Ovary (tissue), 9 donors: ENCODE results near the gene CCL11. TPM values are rescaled to one million over a fixed set of nuclear protein-coding genes. Genes with fewer than 3 reads are reported as not detected.

ENCODE experiments used
- DNase-seq, 5 donors: peaks; one replicate each; pipeline ENCODE4 v3.0.0-alpha.2; 2019 to 2020
- H3K27ac ChIP-seq, 2 donors: fragments of 200-600 bp; one replicate each; pipeline versions ENCODE4 v1.5.1 to v1.8.0; 2019 to 2022
- H3K27me3 ChIP-seq: fragments of 200-600 bp; one replicate; pipeline ENCODE4 v1.8.0; 2022
- H3K36me3 ChIP-seq: fragments of 200-600 bp; sonication (generic); one replicate; pipeline ENCODE4 v1.5.1; 2019
- H3K4me1 ChIP-seq: one replicate; pipeline ENCODE4 v1.8.1; 2013; ENCODE audit warnings: mild to moderate bottlenecking, moderate library complexity; ENCODE audit not compliant: insufficient read depth
- H3K4me3 ChIP-seq: fragments of 200-600 bp; sonication (generic); one replicate; pipeline ENCODE4 v1.5.1; 2017
- H3K9me3 ChIP-seq, 2 donors: fragments of 200-600 bp in 1 of 2; sonication (generic) in 1 of 2; one replicate each; pipeline versions ENCODE4 v1.5.1 to v1.8.1; 2013 to 2019; ENCODE audit warnings: mild to moderate bottlenecking in 1 of 2, moderate library complexity in 1 of 2
- CTCF ChIP-seq, 3 donors: fragments of 450-650 bp in 2 of 3; fragments of 200-600 bp in 1 of 3; IDR thresholded peaks; one replicate each; pipeline versions ENCODE4 v1.5.1 to v1.8.0; 2016 to 2022; ENCODE audit warnings: antibody characterized with exemption in 3 of 3, mild to moderate bottlenecking in 1 of 3
- EP300 ChIP-seq: sonication (generic); formaldehyde crosslinking; IDR thresholded peaks from one replicate; pipeline ENCODE4 v1.6.1; 2017; ENCODE audit warnings: antibody characterized with exemption
- POLR2A ChIP-seq: fragments of 450-650 bp; IDR thresholded peaks from one replicate; pipeline ENCODE4 v1.6.1; 2017; ENCODE audit warnings: antibody characterized with exemption, mild to moderate bottlenecking, moderate library complexity
- WGBS, 3 donors: extraction: QIAGEN DNeasy Blood & Tissue Kit in 1 of 3; methylation state at CpG; one replicate each; pipeline versions ENCODE4 v1.1.5 to v1.1.7; 2013 to 2017; 5-methylcytosine and 5-hydroxymethylcytosine counted together
- intact Hi-C, 4 donors: fragments of 100-400 bp; cut with DNase I; formaldehyde crosslinking; loops; one replicate each; pipeline versions ENCODE4 v1.11.0 to v1.15.1; 2022 to 2023
- polyA plus RNA-seq, 2 donors: library from polyadenylated mRNA; stranded (reverse); fragments of 200-250 nt in 1 of 2; fragments of 350-450 nt in 1 of 2; fragmentation: Illumina TruSeq in 1 of 2; extraction: RNeasy Lipid Tissue Mini Kit (QIAGEN cat#74804) in 1 of 2; gene quantifications; one replicate each; pipeline ENCODE4 v1.2.3, GENCODE V29; 2013 to 2014
- total RNA-seq, 7 donors: library from RNA; depleted of rRNA in 2 of 7; stranded (reverse); fragments of >200 nt in 2 of 7; fragmentation: NEBNext Ultra II Directional in 3 of 7; extraction: Animal tissue kit (Norgen Biotek cat#: 25700) in 3 of 7; gene quantifications; one replicate each; pipeline versions ENCODE4 v1.1.0 to v1.2.4, GENCODE V29; 2016 to 2023
- donor health status: DM: no; HTN: no; CAD: no; lungs with moderate emphysema.
- donor health status: DM: no; HTN: no; CAD: no.
- donor health status: Bipolar disorder and iron deficiency.
- donor health status: DM: yes; HTN: yes; CAD: no.
- donor health status: DM: no; HTN: no; CAD: no.
- donor health status: DM: yes; HTN: yes; CAD: no.

The CCL11 gene
- total and polyA plus RNA-seq, 9 donors, result 0.35 to 2.0 TPM; not detected in 7

GRCh38 chr17:34301986-34302385, 16.4 kb downstream of the CCL11 start:
- Histone ChIP-seq H3K9me3 (no peaks in the 10 kb centered on the region), H3K27me3 (no peaks in the 10 kb centered on the region), H3K27ac (no peak overlapping the region), H3K4me1 (no peaks in the 10 kb centered on the region), H3K4me3 (no peak overlapping the region), H3K36me3 (no peaks in the 10 kb centered on the region)
- WGBS, 3 donors, result 47 to 97% (median 72%) methylated on average over 2 of the region's 2 CpGs
- intact Hi-C loops, result loop anchor here in 1 of 4 donors (10.0 kb wide), 1 partner anchor 97 kb away; no protein-coding TSS in a partner anchor
- TF ChIP-seq POLR2A, result no peak
- TF ChIP-seq CTCF (IDR thresholded peaks at IDR 0.05), result no peak
- no peak for TF ChIP-seq EP300
- DNase-seq, result no peak

- 90 to 96% (median 91%) methylated on average over 1 of the region's 1 CpG for WGBS, 3 donors
- TF ChIP-seq CTCF (IDR thresholded peaks at IDR 0.05) (no peak), POLR2A (no peak), EP300 (no peak)
- intact Hi-C loops, result loop anchor here in 1 of 4 donors (10.0 kb wide), 1 partner anchor 98 kb away; no protein-coding TSS in a partner anchor
- peaks cover 2% of the 10 kb centered on the region for H3K4me1 ChIP-seq
- H3K9me3 ChIP-seq, result no peaks in the 10 kb centered on the region
- DNase-seq, result no peak
- no peak overlapping the region for H3K27ac ChIP-seq
- no peaks in the 10 kb centered on the region for H3K27me3 ChIP-seq
- no peak overlapping the region for H3K4me3 ChIP-seq
- no peaks in the 10 kb centered on the region for H3K36me3 ChIP-seq
Measured at GRCh38 chr17:34302636-34303035, 17.1 kb downstream of the CCL11 start.

GRCh38 chr17:34303606-34304005, 18.1 kb downstream of the CCL11 start:
- Histone ChIP-seq H3K27me3 (no peaks in the 10 kb centered on the region), H3K4me3 (no peak overlapping the region), H3K36me3 (no peaks in the 10 kb centered on the region), H3K9me3 (no peaks in the 10 kb centered on the region), H3K4me1 (peaks cover 2% of the 10 kb centered on the region), H3K27ac (no peak overlapping the region)
- TF ChIP-seq CTCF (IDR thresholded peaks at IDR 0.05) (no peak), EP300 (no peak), POLR2A (no peak)
- intact Hi-C loops, result loop anchor here in 1 of 4 donors (10.0 kb wide), 1 partner anchor 99 kb away; no protein-coding TSS in a partner anchor
- DNase-seq, result no peak
- WGBS, 3 donors, result 84 to 93% (median 93%) methylated on average over 2 of the region's 2 CpGs

GRCh38 chr17:34305061-34305460, 19.5 kb downstream of the CCL11 start:
- Histone ChIP-seq H3K4me1 (peaks cover 2% of the 10 kb centered on the region), H3K27me3 (no peaks in the 10 kb centered on the region), H3K27ac (no peak overlapping the region), H3K4me3 (no peak overlapping the region), H3K36me3 (no peaks in the 10 kb centered on the region), H3K9me3 (no peaks in the 10 kb centered on the region)
- whole genome bisulfite sequencing, 3 donors, result 89 to 94% (median 90%) methylated on average over 4 of the region's 4 CpGs
- no peak for DNase-seq
- TF ChIP-seq EP300 (no peak), CTCF (IDR thresholded peaks at IDR 0.05) (no peak), POLR2A (no peak)
- intact Hi-C loops, result loop anchor here in 1 of 4 donors (10.0 kb wide), 1 partner anchor 100 kb away; no protein-coding TSS in a partner anchor
